ENCODE measurements around the gene TBR1.

DNA sequence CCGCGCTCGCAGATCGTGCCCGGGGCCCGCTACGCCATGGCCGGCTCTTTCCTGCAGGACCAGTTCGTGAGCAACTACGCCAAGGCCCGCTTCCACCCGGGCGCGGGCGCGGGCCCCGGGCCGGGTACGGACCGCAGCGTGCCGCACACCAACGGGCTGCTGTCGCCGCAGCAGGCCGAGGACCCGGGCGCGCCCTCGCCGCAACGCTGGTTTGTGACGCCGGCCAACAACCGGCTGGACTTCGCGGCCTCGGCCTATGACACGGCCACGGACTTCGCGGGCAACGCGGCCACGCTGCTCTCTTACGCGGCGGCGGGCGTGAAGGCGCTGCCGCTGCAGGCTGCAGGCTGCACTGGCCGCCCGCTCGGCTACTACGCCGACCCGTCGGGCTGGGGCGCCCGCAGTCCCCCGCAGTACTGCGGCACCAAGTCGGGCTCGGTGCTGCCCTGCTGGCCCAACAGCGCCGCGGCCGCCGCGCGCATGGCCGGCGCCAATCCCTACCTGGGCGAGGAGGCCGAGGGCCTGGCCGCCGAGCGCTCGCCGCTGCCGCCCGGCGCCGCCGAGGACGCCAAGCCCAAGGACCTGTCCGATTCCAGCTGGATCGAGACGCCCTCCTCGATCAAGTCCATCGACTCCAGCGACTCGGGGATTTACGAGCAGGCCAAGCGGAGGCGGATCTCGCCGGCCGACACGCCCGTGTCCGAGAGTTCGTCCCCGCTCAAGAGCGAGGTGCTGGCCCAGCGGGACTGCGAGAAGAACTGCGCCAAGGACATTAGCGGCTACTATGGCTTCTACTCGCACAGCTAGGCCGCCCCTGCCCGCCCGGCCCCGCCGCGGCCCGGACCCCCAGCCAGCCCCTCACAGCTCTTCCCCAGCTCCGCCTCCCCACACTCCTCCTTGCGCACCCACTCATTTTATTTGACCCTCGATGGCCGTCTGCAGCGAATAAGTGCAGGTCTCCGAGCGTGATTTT is 7.6 kb downstream of the TBR1 start:
- no peak for TF ChIP-seq EP300 (IDR thresholded peaks at IDR 0.05; ENCODE audit: borderline replicate concordance)
- TF ChIP-seq ZBTB7A (IDR thresholded peaks at IDR 0.05; ENCODE audit: low read depth): no peak
- no peak for TF ChIP-seq CEBPB (IDR thresholded peaks at IDR 0.05)
- TF ChIP-seq YY1 (IDR thresholded peaks at IDR 0.05; ENCODE audit: low read depth): no peak
- TF ChIP-seq, protein P1, sequence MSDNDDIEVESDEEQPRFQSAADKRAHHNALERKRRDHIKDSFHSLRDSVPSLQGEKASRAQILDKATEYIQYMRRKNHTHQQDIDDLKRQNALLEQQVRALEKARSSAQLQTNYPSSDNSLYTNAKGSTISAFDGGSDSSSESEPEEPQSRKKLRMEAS (IDR thresholded peaks at IDR 0.05): no peak
- TF ChIP-seq TCF12 (IDR thresholded peaks at IDR 0.05; ENCODE audit: low read depth): no peak

All from Ishikawa (cell line).